Upper lobe of right lung (tissue), 1 donor: ENCODE measurements around the gene ZNF329. TPM values are rescaled to one million over a fixed set of nuclear protein-coding genes. Genes with fewer than 3 reads are reported as not detected.
A peak's percentile ranks its signal among the peaks of the same experiment; 100 is the strongest.

ENCODE experiments used
- ATAC-seq: fragments of 200-7000 bp; cut with Tn5 transposase; one replicate; pipeline ENCODE4 v1.9.1; 2020; ENCODE audit warnings: mild to moderate bottlenecking, moderate library complexity
- DNase-seq: peaks from one replicate; pipeline ENCODE4 v3.0.0-alpha.2; 2020
- H3K27ac ChIP-seq: fragments of 200-600 bp; one replicate; pipeline ENCODE4 v1.8.0; 2022
- H3K27me3 ChIP-seq: fragments of 200-600 bp; one replicate; pipeline ENCODE4 v1.8.0; 2022; ENCODE audit warnings: mild to moderate bottlenecking
- H3K36me3 ChIP-seq: fragments of 200-600 bp; one replicate; pipeline ENCODE4 v1.8.0; 2022
- H3K4me1 ChIP-seq: fragments of 200-600 bp; one replicate; pipeline ENCODE4 v1.8.0; 2022
- H3K4me3 ChIP-seq: fragments of 200-600 bp; one replicate; pipeline ENCODE4 v1.8.0; 2022; ENCODE audit warnings: mild to moderate bottlenecking
- H3K9me3 ChIP-seq: fragments of 200-600 bp; one replicate; pipeline ENCODE4 v1.8.0; 2022
- CTCF ChIP-seq: fragments of 200-600 bp; IDR thresholded peaks from one replicate; pipeline ENCODE4 v1.8.0; 2022; ENCODE audit warnings: antibody characterized with exemption
- intact Hi-C: fragments of 100-400 bp; cut with DNase I; formaldehyde crosslinking; loops from one replicate; pipeline ENCODE4 v1.11.0; 2022
- total RNA-seq: library from RNA; stranded (reverse); fragmentation: NEBNext Ultra II Directional; extraction: Animal tissue kit (Norgen Biotek cat#: 25700); gene quantifications from one replicate; pipeline ENCODE4 v1.2.1, GENCODE V29; 2021
- donor health status: DM: no; HTN: yes; CAD: no; lungs with severe emphysema.

The ZNF329 gene
- total RNA-seq, 1 donor from 2014 or later, result 7.4 TPM

GRCh38 chr19:58108546-58108817, 42.1 kb downstream of the ZNF329 start:
- DNase-seq (no peak), ATAC-seq (no peak)
- no peak overlapping the region for H3K27ac ChIP-seq
- peaks cover 63% of the 10 kb centered on the region for H3K9me3 ChIP-seq
- no peaks in the 10 kb centered on the region for H3K36me3 ChIP-seq
- no peaks in the 10 kb centered on the region for H3K27me3 ChIP-seq
- H3K4me1 ChIP-seq, result no peaks in the 10 kb centered on the region
- intact Hi-C loops, result no loop called here
- no peak overlapping the region for H3K4me3 ChIP-seq
- TF ChIP-seq CTCF, result no peak

GRCh38 chr19:58107778-58108545, 42.6 kb downstream of the ZNF329 start:
- Histone ChIP-seq H3K36me3 (no peaks in the 10 kb centered on the region), H3K4me1 (no peaks in the 10 kb centered on the region), H3K4me3 (no peak overlapping the region), H3K9me3 (peaks cover 63% of the 10 kb centered on the region), H3K27ac (no peak overlapping the region), H3K27me3 (no peaks in the 10 kb centered on the region)
- no peak for DNase-seq
- intact Hi-C loops, result no loop called here
- TF ChIP-seq CTCF, result no peak
- no peak for ATAC-seq

GRCh38 chr19:58098682-58098998, 51.9 kb downstream of the ZNF329 start:
- no peak for TF ChIP-seq CTCF
- no peaks in the 10 kb centered on the region for H3K36me3 ChIP-seq
- no peak for DNase-seq
- intact Hi-C loops, result no loop called here
- H3K9me3 ChIP-seq, result peaks cover 10% of the 10 kb centered on the region
- H3K27ac ChIP-seq, result peak overlapping the region; percentile 99
- H3K4me3 ChIP-seq, result peak overlapping the region; percentile 83
- H3K4me1 ChIP-seq, result peaks cover 5% of the 10 kb centered on the region
- no peaks in the 10 kb centered on the region for H3K27me3 ChIP-seq
- ATAC-seq, result no peak

- no peak for TF ChIP-seq CTCF
- Histone ChIP-seq H3K27ac (peak within 1 kb of the TSS; percentile 99), H3K4me3 (peak within 1 kb of the TSS; percentile 83), H3K4me1 (peaks cover 5% of the 10 kb centered on the region), H3K9me3 (peaks cover 4% of the 10 kb centered on the region), H3K27me3 (no peaks in the 10 kb centered on the region), H3K36me3 (no peaks in the 10 kb centered on the region)
- intact Hi-C loops, result no loop called here
- ATAC-seq (peak; percentile 99), DNase-seq (peak; percentile 98)
Measured at GRCh38 chr19:58097781-58098681, 52.6 kb downstream of the ZNF329 start, which contains the start of gene ZSCAN18. TSS of gene ZSCAN18 (minus strand) at chr19:58098231. CDS start at chr19:58090267, 7,964 bp downstream.

GRCh38 chr19:58097349-58097748, 53.2 kb downstream of the ZNF329 start:
- ATAC-seq (no peak), DNase-seq (peak; percentile 54)
- Histone ChIP-seq H3K36me3 (no peaks in the 10 kb centered on the region), H3K27me3 (no peaks in the 10 kb centered on the region), H3K4me1 (peaks cover 5% of the 10 kb centered on the region), H3K9me3 (peaks cover 4% of the 10 kb centered on the region), H3K4me3 (peak overlapping the region; percentile 83), H3K27ac (peak overlapping the region; percentile 99)
- no peak for TF ChIP-seq CTCF
- intact Hi-C loops, result no loop called here
